Tibial nerve (tissue), 3 donors: ENCODE data around the gene AIG1.

Source experiments
- CTCF ChIP-seq, 5 experiments: fragments of 200-600 bp in 3 of 5; fragments of 450-650 bp in 2 of 5; sonication (generic) in 3 of 5; IDR thresholded peaks; one replicate each; pipeline ENCODE4 v1.5.1; 2016 to 2019; ENCODE audit warnings: antibody characterized with exemption in 5 of 5, mild to moderate bottlenecking in 3 of 5, moderate library complexity in 2 of 5
- POLR2A ChIP-seq, 2 donors: fragments of 450-650 bp; IDR thresholded peaks; one replicate each; pipeline ENCODE4 v1.6.1; 2017; ENCODE audit warnings: antibody characterized with exemption in 2 of 2, mild to moderate bottlenecking in 2 of 2, moderate library complexity in 2 of 2

GRCh38 chr6:143224516-143224915, 163.8 kb downstream of the AIG1 start:
- TF ChIP-seq CTCF (IDR thresholded peaks at IDR 0.05) (no peak), POLR2A (IDR thresholded peaks at IDR 0.05) (no peak)
